Embryonic facial prominence (tissue), 1 donor: Measurements from ENCODE around the gene MYZAP.

ENCODE experiments used
- DNase-seq: peaks from one replicate; pipeline ENCODE4 v3.0.0-alpha.2; 2016; ENCODE audit errors: extremely low spot score

Gene MYZAP

DNA sequence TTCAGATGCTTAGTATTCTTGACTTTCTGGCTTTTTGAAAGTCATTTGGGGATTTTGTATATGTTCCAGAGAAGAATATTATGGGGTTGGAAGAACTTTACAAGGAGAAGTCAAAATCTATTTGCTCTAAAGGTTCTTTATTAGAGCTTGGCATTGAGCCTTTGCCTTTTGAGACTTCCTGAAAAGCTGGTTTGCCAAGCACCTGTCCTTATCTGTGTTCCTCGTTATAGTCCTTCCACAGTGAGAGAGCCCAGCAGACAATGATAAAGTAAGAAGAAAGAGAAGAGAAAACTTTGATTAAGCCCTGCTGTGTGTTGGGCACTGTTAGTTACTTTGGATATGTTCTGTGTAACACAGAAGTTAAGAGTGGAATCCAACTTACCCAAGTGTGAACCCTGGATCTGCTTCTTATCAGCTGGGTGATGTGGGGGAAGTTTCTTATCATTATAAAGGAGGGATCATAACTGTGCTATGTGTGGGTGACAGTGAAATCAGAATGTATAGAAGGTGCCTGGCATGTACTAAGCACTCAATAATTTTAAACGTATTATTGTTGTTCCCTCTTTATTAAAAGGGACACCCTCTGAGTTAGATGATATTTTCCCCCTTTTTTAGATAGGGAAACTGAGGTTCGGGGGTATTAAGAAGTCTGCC, 70.5 kb downstream of the MYZAP start:
- DNase-seq, result no peak

DNA sequence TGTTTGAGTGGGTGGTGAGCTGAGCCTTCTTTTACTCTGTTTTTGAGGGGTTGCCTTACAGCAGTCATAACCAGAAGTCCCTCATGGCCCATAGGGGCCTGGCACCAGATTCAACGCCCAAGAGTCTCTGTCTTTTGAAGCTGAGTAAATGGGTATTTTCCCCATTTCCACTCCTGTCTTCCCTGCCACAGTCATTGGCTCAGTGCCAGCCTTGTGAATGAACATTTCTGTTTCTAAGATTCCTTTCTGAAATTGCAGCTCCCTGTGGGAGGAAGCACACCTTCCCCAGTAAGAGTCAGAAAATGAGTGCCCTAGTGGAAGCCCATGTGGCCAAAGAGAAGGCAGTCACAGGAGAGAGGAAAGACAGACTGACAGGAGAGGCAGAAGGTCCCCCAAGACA, 71.1 kb downstream of the MYZAP start:
- no peak for DNase-seq

DNA sequence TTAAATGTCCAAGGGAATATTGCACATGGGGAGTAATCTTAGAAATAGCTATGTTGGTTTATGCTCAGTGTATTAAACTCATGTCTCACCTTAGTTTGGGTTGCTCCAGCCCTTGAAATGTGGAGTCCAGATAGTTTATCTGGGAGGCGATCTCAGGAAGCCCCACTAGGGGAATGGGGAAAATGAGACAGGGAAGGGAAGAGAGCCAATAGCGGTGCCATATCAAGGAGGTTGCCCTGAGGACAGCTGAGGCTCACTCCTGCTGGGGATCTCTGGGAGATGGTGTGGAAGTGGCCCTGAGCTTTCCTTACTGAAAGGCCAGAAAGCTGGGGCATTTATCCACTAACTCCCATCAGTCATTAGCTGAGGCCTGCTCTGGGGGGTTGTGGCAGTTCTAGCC, 71.6 kb downstream of the MYZAP start:
- no peak for DNase-seq

DNA sequence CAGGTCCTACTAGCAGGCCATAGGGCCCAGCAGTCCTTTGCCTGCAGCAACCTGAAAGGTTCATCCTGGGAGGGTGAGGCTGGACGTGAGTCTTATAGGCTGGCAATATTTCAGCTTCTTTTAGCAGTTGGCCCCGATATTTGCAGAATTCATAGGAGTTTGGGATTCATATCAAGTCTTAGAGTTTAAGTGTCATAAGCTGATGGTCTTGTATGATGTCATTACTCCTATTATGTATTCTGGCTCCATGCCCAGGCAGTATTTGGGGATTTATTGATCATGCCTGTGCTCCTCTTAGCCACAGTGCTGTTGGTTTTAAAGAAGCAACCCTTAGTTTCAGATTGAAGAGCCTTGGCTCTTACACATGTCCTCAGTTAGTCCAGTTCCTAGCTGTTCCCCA, 73.5 kb downstream of the MYZAP start:
- no peak for DNase-seq

DNA sequence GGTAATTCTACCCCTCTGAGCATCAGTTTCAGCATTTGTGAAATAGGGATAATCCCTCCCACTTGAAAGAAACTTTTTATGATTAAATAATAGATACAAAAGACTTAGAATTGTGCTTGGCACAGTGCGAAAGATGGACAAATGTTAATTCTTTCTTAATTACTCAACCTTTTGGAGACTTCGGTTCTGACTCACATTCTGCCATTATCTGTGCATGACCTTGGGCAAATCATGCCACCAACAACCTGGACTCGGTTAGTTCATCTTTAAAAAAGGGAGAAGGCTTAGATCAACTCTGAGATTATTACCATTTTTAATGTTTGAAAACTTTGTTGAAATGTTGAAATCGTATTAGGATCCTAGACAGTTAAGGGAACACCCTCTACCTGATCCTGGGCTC, 74.2 kb downstream of the MYZAP start:
- DNase-seq, result no peak

DNA sequence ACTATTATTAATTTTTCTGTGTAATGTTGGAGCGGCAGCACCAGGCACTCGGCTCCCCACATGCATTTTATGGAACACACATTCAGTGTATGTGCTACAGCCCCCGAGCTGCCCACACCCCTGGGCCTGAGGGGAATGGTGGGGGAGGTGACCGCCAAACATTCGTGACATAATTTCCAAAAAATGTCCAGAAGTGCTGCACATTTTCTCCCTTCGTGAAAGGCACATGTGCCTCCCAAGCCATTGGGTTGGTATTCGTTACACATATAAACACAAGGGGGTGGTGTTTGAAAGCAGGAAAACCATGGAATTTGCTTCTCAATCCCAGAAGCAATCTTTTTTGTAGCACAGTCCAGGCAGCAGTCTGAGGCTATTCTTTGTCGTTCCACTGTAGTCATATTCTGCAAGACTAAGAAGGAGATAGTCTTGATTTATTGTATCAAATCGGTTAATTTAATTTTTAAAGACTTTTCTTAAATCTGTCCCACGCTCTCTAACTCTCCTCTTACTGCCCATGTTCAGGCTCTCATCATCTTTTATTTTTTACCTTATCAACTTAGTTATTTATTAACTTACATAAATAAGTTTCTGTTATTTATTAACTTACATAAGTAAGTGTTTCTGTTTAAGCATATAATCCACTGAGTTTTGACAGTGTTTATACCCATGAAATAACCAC, 75.6 kb downstream of the MYZAP start:
- peak; percentile 56 for DNase-seq

DNA sequence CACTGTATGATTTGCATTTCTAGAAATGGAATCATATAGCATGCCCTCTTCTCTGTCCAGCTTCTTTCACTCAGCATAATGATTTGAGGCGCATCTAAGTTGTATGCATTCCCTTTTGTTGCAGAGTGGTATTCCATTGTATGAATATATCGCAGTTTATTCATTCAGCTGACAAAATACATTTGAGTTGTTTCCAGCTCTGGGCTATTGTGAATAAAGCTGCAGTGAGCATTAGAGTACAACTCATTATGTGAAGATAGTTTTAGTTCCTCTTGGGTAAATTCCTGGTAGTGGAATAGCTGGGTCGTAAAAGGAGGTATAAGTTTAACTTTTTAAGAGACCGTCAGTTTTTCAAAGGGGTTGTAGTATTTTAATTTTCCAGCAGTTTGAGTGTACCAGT, 76.3 kb downstream of the MYZAP start:
- no peak for DNase-seq

DNA sequence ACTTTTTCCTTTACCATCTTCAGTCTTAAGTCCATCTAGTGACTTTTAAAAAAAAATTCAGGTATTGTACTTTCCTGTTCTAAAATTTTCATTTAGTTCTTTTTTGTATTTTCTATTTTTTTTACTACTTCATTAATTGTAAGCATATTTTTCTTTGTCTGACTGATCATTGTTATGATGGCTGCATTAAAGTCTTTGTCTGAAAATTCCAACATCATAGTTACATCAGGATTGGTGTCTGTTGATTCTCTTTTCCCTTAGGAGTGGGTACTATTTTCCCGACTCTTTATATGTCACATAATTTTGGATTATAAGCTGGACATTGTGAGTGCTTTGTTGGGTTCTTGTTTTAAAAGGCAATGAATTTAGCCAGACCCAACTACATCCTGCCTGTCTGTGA, 79.9 kb downstream of the MYZAP start:
- DNase-seq, result no peak

DNA sequence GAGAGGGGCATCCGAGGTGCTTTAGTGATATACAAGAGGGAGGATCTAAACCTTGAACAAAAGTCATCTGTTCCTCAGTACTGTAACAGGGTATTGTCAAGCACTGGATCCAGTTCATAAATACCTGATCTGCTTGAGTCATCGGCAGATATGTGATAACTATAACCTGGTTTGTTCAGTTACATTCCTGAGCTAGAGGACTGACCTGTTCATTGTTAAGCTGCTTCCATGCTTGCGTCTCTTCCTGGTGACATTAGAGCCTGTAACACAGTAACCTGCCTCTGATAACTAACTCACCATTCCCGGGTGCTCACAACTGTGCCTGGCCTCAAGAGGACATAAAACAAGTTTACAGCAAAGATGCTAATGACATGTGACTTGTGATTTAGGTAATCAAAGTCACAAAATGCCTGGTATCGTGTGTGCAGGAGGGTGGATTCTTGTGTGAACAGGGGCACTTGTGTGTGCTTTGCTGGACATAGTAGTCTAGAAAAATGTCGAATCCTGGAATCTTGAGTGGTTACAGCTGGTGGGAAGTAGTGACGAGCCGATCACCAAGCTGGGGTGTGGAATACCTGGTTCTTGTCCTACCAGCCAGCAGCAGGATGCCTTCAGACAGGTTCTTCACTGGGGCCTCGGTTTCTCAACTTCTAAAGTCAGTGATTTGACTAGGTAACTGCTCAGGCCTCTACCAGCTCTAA, 83.9 kb downstream of the MYZAP start:
- no peak for DNase-seq

DNA sequence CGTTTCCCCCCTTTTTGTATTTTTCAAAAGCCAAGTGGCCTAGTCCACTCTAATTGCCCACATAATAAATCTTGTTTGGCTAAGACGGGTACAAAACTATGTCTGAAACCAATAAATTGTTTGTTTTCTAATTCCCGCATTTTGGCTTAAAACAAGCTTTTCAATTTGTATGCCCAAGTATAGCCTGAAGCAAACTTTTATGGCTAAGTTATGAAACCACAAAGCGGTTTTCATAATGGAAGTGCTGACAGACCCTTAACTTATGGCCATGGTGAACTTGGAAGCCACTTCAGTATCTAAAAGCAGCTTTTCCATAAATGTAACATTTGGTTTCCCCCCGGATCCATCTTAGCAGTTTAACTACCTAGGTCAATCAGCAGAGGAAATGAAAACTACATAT, 84.9 kb downstream of the MYZAP start:
- DNase-seq, result no peak

DNA sequence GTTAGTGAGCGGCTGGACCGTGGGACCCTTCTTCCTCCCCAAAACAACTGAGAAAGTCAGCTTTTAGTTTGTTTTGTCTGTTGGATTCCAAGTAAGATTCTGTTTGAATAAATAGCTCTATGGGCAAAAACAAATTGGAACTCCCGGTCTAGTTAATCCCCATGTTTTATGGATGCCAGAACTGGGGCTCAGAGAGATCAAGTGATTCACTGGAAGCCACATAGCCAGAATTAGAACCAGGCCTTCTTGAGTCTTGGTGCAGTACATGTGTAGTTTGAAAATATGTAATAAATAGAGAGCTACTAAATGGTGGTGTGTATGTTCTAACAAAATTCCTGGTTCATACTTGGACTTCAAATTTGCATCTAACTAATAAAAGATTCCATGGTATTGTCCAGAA, 85.5 kb downstream of the MYZAP start:
- no peak for DNase-seq

DNA sequence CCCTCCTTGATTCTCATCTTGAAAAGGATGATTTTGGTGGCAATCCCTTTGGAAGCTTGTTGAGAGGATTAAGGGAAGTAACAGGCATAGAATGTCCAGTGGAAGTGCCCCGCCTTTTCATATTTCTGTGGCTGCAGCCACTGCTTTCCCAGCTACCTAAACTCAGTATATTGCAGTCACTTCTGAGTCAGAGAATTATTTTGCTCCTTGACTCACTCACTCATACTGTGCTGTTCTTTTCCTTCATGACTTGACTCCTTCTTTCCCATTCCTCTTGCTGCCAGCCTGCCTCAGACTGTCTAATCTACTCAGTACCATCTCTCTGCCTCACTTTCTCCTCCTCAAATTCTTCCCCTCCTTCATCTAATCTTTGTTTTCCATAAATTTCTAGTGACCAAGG, 88.3 kb downstream of the MYZAP start:
- no peak for DNase-seq

DNA sequence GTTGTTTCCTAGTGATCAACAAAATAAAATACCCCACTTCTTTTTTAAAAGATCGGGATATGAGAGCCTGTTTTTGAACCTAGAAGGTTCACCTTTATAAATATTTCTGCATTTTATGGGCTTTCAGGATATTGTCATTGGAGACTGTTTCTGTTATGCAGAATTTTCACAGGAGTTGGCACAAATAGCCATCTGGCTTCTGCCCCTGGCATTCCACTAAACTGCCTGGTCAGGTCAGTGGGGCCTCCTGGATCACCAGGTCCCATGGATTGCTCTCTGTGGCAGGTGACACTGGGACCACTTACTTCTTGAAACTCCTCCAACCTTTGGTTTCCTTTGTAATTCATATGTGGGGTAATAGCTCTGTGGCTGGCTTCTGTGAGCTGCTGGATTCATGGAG, 89.3 kb downstream of the MYZAP start:
- no peak for DNase-seq

DNA sequence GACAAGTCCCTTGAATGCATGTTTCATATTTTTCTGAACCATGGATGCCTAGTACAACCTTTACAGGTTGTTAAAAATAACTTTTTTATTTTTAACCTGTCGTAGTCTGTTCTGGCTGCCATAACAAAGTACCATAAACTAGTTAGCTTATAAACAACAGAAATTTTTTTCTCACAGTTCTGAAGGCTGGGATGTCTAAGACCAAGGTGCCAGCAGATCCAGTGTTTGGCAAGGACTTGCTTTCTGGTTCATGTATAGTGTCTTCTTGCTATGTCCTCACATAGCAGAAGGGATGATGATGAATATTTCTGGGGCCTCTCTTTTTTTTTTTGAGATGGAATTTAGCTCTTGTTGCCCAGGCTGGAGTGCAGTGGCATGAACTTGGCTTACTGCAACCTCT, 91.8 kb downstream of the MYZAP start:
- DNase-seq, result no peak

DNA sequence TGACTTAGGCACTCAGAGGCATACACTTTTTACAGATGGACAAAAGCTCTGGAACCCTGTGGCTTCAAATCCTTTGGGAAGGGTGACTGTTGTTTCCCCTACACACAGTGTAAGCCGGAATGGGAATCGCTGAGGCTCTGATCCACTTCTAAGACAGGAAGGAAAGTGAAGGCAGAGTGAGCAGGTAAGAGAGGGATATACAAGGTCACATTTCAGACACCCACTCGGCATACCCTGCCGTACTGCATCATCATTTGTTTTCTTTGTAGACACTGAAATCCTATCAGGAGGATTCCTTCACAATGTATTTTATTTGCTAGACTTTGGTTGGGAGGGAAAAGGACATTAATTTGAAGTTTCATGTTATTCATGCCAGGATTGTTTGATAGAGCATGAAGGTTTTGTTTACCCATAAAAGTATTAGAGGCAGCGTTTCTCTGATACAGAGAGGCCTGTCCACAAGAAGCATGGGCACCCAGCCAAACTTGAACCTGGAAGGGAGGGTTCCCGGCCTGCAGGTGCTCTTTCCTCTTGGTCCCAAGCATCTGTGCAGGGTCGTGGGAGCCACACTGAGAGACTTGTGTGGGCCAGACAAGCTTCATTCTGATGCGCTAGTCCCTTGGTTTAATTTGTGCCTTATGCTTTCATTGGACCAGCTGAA, 92.9 kb downstream of the MYZAP start:
- DNase-seq, result no peak

DNA sequence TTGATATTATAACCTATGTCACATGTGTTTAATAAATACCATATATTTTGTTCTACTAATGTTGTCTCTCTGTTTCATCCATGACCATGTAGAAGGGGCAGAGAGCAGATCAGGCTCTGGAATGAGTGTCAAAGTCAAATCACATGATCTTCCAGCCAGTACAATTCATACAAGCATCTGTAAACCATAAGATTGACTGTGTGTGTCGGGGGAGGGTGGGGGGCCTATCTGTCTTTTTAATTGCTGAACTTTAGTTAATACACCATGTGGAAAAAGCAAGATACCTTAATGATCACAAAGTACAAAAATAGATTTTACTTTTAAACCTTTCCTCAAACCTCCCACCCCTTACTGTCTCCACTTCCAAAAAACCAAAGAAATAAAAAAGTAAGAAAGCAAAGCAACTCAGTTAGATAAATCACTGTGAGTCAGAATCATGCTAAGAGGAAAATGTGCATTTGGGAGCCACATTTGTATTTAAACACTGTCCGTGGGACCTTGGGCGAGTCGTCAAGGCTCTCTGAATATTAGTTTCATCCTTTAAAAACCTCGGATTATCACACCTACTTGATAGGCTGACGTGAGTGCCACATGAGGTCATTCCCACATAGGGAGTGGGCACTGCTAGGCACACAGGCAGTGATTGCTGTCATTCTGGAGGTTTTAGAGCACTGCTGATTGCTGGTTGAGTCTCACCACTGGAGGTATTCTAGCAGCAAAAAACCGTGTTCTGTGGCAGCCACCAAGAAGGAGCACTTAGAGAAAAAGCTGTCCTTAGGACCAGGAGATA, 93.8 kb downstream of the MYZAP start:
- DNase-seq, result no peak

DNA sequence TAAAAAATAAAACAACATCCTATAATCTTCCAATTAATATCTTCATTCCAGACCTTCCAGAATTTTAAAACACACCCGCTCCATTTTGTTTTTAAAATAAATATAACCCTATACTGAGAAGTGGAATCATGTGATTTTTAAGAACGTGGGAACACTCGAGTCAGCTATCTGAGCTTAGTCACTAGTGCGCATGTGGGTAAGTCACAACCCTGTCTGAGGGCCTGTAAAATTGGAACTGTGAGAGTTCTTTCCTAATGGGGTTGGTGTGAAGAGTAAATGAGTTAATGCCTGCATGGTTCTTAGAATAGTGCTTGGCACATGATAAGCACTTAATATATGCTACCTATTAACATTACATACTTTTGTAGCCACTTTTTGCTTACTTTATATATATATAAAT, 95.0 kb downstream of the MYZAP start:
- no peak for DNase-seq

DNA sequence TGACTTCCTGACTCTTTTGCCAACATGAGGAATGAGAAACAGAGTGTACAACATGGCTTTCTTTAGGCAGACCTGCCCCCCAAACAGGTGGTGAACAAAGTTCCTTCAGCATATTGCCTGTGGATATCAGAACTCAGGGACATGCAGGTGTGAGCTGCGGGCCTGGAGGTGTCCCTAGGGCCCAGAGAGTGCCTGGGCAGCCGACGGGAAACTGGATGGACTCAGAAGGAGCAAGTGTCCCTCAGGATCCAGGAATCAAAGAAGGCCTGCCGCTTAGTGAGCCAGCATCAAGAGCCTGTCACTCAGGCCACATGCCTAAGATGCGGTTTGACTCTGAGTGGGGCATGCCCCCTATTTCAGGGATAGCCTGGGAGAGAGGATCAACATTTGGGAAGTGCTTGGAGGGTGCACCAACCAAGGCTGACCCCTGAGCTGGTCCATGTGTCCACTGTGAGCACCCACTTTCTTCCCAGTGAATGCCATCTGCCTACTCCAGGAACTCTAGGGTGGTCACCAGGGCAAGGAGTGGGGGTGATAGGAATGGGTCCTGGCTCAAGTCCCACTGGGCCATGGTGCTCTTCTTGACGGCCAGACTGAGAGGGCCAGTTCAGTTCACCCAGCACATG, 98.8 kb downstream of the MYZAP start:
- no peak for DNase-seq

DNA sequence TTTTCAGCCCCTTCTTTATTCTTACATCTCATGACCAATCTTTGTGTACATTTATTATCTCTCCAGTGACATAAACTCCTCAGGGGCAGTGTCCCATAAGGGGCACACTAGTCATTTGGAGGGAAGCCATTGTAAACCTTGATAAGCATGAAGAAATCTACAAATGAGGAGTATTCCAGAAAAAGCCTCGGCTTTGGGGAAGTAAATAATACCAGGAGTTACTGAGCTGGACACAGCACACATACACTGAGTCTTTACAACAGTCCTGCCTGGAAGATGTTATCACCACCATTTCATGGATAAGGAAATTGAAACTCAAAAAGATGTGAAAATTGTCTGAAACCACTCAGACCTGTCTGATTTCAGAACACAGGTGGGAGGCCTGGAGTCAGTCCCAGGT, 99.4 kb downstream of the MYZAP start:
- no peak for DNase-seq

DNA sequence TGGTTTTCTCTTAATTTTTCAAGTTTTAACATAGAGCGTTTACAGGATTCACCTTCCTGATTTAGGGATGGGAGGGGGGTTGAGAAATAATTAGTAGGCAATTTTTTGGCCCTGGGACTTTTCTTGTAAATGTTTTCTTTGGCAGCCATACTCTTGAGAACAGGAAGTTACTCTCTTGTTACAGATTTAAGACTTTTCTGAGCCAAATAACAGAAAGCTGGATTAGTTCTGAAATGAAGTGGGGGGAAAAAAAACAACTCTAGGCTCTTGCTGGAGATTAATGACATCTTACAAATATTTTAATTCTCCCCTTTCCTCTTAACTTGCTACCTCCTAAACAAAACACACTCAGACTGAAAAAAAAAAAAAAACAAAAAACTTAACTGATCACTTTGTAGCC, 101.0 kb downstream of the MYZAP start:
- DNase-seq, result no peak

DNA sequence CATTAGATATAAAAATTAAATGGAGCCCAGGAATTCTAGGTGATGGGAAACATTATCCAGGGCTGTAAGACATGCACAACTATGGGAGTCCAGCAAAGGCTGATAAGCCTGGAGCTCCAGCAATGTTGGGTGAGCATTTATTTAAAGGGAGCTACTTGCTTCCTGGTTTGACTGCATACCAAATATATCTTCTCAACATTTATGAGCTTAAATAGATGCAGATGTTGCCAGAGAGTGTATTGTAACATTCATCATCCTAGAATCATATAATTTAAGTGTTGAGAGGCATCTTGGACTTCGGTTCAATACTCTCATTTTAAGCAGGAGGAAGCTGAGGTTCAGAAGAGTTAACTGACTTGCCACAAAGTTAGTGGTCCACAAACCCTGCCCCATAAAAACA, 102.6 kb downstream of the MYZAP start:
- DNase-seq, result no peak

DNA sequence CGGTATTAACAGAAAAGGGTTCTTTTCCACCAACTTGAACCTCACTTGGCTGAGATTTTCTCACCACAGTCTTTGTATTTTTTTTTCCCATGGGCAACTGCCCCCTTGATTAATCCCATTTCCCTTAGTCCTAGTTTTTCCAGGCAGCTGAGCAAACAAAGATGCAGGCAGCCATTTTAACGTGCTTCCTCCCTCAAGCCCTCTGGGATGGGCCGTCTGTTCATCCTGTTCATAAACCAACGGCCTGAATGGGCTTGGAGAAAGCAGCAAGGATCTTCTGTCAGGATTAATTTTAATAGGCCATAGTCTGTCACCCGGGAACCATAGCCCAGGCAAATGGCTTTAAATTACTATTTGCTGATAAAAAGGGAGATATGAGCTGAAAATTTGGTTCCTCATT, 104.4 kb downstream of the MYZAP start:
- DNase-seq, result no peak
